ENCODE data around the gene VN1R5.

VN1R5 gene

DNA sequence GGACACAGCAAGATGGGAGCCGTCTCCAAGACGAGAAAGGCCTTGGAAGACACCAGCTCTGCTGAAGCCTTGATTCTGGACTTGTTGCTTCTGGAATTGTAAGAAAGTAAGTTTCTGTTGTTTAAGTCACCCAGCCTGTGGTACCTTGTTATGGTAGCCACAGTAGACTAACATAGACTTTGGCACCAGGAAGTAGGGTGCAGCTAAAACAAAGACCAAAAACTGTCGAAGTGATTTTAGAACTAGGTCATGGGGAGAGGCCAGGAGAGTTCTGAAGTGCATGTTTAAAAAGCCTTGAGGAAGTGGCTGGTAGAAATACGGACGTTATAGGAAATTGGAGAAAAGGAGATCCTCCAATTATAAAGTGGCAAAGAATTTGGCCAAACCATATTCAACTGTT lies 47.3 kb downstream of the VN1R5 start:
- TF ChIP-seq, protein P1, sequence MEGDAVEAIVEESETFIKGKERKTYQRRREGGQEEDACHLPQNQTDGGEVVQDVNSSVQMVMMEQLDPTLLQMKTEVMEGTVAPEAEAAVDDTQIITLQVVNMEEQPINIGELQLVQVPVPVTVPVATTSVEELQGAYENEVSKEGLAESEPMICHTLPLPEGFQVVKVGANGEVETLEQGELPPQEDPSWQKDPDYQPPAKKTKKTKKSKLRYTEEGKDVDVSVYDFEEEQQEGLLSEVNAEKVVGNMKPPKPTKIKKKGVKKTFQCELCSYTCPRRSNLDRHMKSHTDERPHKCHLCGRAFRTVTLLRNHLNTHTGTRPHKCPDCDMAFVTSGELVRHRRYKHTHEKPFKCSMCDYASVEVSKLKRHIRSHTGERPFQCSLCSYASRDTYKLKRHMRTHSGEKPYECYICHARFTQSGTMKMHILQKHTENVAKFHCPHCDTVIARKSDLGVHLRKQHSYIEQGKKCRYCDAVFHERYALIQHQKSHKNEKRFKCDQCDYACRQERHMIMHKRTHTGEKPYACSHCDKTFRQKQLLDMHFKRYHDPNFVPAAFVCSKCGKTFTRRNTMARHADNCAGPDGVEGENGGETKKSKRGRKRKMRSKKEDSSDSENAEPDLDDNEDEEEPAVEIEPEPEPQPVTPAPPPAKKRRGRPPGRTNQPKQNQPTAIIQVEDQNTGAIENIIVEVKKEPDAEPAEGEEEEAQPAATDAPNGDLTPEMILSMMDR (IDR thresholded peaks at IDR 0.05; ENCODE audit: extremely low read depth, missing control alignments), result no peak
- DNase-seq (ENCODE audit: low spot score), result no peak

- TF ChIP-seq, protein P1 (IDR thresholded peaks at IDR 0.05; ENCODE audit: extremely low read depth, missing control alignments), result no peak
- no peak for DNase-seq (ENCODE audit: low spot score)
Measured at GRCh38 chr1:247304031-247304430, 48.2 kb downstream of the VN1R5 start.
